ENCODE measurements around the gene FSTL4.

Gene FSTL4

DNA sequence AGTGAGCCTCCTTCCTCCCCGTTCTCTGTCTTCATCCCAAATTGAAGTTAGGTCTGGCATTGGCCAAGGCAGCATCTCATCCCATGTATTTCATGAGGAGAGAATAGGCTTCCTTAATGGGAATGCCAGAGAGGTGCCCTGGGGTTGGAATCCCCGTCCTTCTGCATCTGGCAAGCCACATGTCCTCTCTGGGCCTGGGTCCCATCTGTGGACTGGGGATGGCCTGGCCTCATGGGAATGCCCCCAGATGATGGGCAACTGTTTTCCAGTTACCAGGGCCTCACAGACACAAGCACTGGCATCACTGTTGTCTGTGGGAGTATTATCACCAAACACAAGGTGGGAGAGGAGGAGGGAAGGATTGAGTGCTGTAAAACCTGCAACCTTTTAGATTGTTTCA is 153.9 kb downstream of the FSTL4 start:
- TF ChIP-seq, protein P1, sequence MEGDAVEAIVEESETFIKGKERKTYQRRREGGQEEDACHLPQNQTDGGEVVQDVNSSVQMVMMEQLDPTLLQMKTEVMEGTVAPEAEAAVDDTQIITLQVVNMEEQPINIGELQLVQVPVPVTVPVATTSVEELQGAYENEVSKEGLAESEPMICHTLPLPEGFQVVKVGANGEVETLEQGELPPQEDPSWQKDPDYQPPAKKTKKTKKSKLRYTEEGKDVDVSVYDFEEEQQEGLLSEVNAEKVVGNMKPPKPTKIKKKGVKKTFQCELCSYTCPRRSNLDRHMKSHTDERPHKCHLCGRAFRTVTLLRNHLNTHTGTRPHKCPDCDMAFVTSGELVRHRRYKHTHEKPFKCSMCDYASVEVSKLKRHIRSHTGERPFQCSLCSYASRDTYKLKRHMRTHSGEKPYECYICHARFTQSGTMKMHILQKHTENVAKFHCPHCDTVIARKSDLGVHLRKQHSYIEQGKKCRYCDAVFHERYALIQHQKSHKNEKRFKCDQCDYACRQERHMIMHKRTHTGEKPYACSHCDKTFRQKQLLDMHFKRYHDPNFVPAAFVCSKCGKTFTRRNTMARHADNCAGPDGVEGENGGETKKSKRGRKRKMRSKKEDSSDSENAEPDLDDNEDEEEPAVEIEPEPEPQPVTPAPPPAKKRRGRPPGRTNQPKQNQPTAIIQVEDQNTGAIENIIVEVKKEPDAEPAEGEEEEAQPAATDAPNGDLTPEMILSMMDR (IDR thresholded peaks at IDR 0.05): no peak

GRCh38 chr5:133457439-133458355 is 154.6 kb downstream of the FSTL4 start:
- TF ChIP-seq, protein P1 (IDR thresholded peaks at IDR 0.05): no peak

DNA sequence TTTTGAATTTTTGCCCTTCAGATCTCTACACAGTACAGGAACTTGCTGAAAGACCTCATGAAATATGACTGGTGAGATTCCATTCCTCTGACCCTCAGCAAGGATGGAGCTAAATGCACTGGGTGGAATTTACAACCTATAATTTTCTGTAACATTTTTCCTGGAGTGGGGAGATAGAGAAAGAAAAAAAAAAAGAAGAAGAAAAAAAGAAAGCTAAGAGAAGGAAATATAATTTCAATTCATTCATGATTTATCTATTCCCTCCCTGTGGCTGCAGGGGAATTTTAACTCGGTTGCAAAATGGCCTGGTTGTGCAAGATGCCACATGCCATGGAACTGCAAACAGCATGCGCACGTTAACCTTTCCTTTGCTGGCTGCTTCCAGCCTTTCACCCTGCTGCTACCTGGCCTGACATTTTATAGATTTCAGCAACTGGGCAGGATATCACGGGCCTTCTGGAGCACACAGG is 155.4 kb downstream of the FSTL4 start:
- TF ChIP-seq, protein P1 (IDR thresholded peaks at IDR 0.05): no peak

GRCh38 chr5:133455676-133456075 is 156.7 kb downstream of the FSTL4 start:
- TF ChIP-seq, protein P1 (IDR thresholded peaks at IDR 0.05): no peak

- TF ChIP-seq, protein P1 (IDR thresholded peaks at IDR 0.05): no peak
Observed at GRCh38 chr5:133454442-133454841, 157.9 kb downstream of the FSTL4 start.

DNA sequence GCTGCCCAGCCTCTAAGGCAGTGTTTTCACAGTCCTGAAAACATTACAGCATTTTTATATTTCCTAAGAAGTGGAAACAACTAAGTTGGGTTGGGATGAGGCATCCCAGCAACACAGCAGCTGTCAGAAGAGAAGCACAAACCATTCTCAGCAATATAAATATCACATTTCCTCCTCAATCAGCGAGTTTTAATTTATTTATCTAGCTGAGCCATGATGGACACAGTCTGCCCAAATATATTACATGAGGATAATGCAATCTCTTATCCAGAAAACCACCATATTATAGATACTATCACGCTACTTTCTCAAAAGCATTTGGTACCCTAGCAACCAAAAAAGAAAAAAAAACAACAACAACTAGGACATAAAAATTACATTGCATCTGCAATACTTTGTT is 158.5 kb downstream of the FSTL4 start:
- TF ChIP-seq, protein P1 (IDR thresholded peaks at IDR 0.05): no peak

DNA sequence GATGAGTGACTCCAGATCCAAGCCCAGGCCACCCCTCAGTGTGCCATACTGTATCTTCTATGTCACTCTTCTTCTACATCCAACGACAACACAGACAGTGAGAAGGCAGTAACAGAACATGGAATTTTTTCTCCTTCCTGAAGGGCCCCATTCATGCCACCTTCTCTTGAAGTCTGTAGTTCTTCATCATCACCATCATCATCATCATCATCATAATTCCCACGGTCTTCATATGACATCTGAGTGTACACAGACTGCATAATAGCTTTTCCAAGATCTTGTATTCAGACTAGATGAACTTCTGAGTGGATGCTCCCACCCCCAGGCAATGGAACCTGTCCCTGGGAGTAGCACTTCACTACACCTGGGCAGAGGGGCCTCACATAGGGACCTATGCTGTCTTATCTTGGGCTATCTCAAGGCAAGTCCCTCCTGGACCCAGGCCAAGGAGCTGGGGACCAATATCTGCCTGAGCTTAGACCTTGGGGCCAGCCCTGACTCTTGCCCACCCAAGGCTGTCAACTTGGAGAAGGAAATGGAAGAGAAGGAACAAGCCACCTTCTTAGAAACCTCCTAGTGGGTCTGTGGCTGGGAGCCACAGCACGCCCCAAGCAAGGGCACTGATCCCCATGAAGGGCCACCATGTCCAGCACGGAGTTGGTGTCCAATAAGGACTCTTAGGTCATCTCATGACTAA is 159.1 kb downstream of the FSTL4 start:
- TF ChIP-seq, protein P1 (IDR thresholded peaks at IDR 0.05): no peak

Measured in LNCAP (cell line).